IPS-20b (cell line): Measurements from ENCODE around the gene MRPS18A.
A peak's percentile ranks its signal among the peaks of the same experiment; 100 is the strongest.

Source experiments
- H3K27ac ChIP-seq: one replicate; pipeline ENCODE4 v1.5.1; 2013; ENCODE audit warnings: low read length
- H3K27me3 ChIP-seq: 2 replicates; pipeline ENCODE4 v1.6.1; 2013; ENCODE audit warnings: mild to moderate bottlenecking, low read length, inconsistent platforms; ENCODE audit not compliant: insufficient read depth
- H3K36me3 ChIP-seq: 2 replicates; pipeline ENCODE4 v1.6.1; 2013; ENCODE audit warnings: low read depth, mild to moderate bottlenecking, inconsistent platforms, low read length, moderate library complexity; ENCODE audit not compliant: insufficient read depth
- H3K4me1 ChIP-seq: 2 replicates; pipeline ENCODE4 v1.6.1; 2013; ENCODE audit warnings: mild to moderate bottlenecking, control low read depth, inconsistent platforms, low read length, moderate library complexity; ENCODE audit not compliant: insufficient read depth
- H3K4me3 ChIP-seq: 2 replicates; pipeline ENCODE4 v1.5.1; 2013; ENCODE audit warnings: mild to moderate bottlenecking, low read length, inconsistent platforms
- H3K9ac ChIP-seq: 2 replicates; pipeline ENCODE4 v1.6.1; 2013; ENCODE audit warnings: low read depth, mild to moderate bottlenecking, inconsistent platforms, low read length, moderate library complexity
- H3K9me3 ChIP-seq: 2 replicates; pipeline ENCODE4 v1.6.1; 2013; ENCODE audit warnings: mild to moderate bottlenecking, low read depth, low read length, inconsistent platforms; ENCODE audit not compliant: insufficient read depth

MRPS18A gene

DNA sequence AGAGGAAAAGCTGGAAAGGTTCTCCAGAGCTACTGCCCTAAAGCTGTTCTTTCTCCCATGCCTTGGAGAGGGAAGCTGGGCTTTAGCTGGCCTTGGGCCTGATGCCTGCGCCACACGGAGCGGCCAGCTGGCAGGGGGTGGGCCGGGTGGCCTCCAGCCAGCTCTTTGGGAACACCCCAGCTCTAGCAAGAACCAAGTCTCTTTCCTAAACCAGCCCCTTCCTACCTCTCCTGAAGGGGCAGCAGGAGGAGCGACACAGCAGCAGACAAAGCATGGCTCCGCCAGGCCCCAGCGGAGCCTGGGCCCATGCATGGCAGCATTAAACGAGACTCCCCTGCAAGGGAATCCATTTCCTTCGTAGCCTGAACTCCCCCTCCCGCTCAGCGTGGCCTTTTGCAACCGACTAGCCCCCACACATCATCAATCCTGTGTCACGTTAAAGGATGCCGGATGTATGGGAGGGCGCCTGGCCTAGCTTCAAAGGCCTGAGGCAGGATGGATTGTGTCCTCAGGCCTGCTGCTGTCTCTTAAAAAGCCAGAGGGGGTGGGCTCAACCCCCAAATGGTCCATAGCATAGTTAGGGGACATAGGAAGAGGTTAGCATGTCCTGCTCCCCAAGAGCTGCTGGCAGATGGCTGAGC is 14.0 kb downstream of the MRPS18A start:
- H3K36me3 ChIP-seq = peaks cover 81% of the 10 kb centered on the region

DNA sequence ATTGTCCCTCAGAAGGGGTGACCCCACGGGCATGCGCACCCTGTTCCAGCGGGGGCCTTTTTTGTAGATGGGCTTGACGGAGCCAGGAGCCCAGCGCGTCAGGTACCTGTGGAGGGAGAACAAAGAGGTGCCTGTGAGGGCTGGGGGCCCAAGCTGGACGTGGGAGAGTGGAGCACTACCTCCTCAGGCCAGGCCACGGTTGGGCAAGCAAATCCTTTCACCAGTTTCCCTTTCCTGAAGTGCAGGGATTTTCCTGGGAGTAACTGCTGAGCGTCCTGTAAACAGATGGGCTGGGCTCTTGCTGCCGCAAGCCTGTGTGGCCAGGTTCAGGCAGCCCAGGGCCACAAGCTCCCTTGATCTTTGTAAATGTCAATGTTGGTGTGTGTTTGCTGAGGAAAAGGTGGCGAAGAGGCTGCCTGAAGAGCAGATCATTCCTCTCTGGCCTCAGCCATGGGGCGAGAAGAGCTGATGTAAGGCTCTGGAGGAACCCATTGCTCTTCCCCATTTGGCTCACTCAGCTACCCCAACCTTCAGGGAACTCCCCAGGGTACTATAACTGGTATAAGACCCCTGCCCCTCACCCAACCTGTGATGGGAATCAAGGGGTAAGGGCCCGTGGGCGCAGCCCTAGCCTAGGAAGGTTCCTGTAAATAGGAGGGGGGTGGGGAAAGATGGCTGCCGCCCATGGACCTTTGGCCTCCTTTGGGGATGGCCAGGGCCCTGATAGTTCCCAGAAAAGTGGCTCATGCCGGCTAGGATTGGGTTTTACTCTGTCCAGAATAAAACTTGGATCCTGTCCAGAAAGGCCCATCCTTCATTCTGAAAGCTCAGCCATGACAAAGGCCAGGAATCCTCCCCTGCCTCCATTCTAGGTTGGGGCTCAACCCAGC is 15.5 kb downstream of the MRPS18A start:
- peaks cover 10% of the 10 kb centered on the region; the same call in 1 of the 2 replicates for H3K4me1 ChIP-seq
- no peak overlapping the region for H3K9ac ChIP-seq
- no peaks in the 10 kb centered on the region for H3K9me3 ChIP-seq
- H3K36me3 ChIP-seq = peaks cover 65% of the 10 kb centered on the region
- no peaks in the 10 kb centered on the region for H3K27me3 ChIP-seq
- H3K4me3 ChIP-seq = no peak overlapping the region
- H3K27ac ChIP-seq = no peak overlapping the region

More for the DNA sequence above, 14.0 kb downstream of the MRPS18A start:
- Histone ChIP-seq H3K27ac (no peak overlapping the region), H3K9ac (no peak overlapping the region), H3K9me3 (no peaks in the 10 kb centered on the region), H3K27me3 (no peaks in the 10 kb centered on the region), H3K4me3 (no peak overlapping the region), H3K4me1 (peaks cover 3% of the 10 kb centered on the region; the same call in 1 of the 2 replicates)

DNA sequence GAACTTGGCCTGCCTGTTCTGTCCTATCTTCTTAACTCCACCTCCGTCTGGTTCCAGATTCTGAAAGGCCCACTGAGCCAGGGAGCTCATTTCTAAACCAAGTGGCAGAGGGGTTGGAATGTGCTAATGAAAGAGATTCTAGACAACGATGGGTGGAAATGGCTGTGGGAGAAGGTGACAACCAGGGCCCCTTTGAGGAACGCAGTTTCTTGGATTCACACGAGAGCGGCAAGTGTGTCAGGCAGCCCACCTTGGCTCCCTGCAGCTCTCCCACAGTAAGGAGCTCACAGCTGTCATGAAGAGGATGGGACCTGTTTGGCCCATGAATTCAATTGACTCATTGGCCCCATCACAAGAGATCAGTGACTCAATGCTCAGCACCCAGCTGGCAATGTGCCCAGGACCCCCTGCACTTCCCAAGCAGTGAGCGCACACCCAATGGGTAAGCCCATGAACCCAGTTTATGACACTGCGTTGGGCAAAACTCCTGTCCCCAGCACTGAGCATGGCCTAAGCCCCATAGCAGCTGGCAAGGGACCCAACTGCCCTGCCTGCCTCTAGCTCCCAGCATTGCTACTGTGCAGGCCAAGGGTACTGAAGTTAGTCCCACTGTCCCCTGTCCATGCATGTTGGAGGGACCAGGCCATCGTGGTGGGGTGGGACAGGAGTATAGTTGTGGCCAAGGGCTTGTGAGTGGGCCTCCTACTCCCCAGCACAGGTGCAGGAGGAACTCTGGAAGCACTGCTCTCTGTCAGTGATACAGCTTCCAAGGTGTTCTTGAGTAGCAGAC is 16.4 kb downstream of the MRPS18A start:
- peaks cover 57% of the 10 kb centered on the region for H3K36me3 ChIP-seq
- no peak overlapping the region for H3K9ac ChIP-seq
- no peak overlapping the region for H3K4me3 ChIP-seq
- H3K4me1 ChIP-seq = peaks cover 10% of the 10 kb centered on the region; the same call in 1 of the 2 replicates
- no peaks in the 10 kb centered on the region for H3K9me3 ChIP-seq
- H3K27me3 ChIP-seq = no peaks in the 10 kb centered on the region
- no peak overlapping the region for H3K27ac ChIP-seq

DNA sequence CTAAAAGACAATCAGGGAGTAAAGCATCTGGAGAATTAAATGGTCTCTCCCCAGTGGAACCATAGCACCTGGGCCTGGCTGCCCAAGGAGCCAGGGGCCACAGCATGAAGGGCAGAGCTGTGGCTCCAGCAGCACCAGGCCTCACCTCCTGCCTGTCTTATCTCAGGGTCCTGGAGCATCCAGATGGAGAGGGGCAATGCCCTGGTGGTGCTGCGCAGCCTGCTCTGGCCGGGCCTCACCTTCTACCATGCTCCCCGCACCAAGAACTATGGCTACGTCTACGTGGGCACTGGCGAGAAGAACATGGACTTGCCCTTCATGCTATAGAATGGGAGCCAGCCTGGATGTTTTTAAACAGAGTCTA is 17.0 kb downstream of the MRPS18A start:
- Histone ChIP-seq H3K36me3 (peaks cover 51% of the 10 kb centered on the region), H3K9me3 (no peaks in the 10 kb centered on the region), H3K27ac (no peak overlapping the region), H3K27me3 (no peaks in the 10 kb centered on the region), H3K4me1 (peaks cover 10% of the 10 kb centered on the region; the same call in 1 of the 2 replicates), H3K4me3 (no peak overlapping the region), H3K9ac (no peak overlapping the region)

DNA sequence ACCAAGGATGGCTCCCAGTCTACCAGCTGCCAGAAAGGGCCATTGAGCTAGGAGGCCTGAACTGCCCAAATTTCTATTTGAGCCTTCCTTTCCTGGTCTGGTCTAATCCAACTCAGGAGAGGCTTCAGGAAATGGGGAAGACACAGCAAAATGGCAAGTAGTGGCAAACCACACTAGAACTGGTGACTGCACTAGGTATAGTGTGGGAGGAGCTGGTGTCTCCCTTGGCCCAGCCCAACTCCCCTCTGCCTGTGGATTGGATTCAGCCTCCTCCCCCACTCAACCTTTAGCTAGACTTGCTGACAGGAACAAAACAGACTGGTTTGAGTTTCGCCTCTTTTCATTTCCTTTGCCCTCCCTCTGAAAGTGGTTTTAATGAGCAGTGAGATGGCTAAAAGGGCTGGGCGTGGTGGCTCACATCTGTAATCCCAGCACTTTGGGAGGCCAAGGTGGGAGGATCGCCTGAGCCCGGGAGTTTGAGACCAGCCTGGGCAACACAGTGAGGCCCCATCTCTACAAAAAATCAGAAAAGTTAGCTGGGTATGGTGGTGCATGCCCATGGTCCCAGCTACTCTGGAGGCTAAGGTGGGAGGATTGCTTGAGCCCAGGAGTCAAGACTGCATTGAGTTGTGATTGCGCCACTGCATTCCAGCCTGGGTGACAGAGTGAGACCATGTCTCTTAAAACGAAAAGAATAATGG is 17.5 kb downstream of the MRPS18A start:
- no peak overlapping the region for H3K27ac ChIP-seq
- no peaks in the 10 kb centered on the region for H3K27me3 ChIP-seq
- H3K9me3 ChIP-seq = no peaks in the 10 kb centered on the region
- peaks cover 46% of the 10 kb centered on the region for H3K36me3 ChIP-seq
- no peak overlapping the region for H3K4me3 ChIP-seq
- H3K4me1 ChIP-seq = peaks cover 10% of the 10 kb centered on the region; the same call in 1 of the 2 replicates
- no peak overlapping the region for H3K9ac ChIP-seq

DNA sequence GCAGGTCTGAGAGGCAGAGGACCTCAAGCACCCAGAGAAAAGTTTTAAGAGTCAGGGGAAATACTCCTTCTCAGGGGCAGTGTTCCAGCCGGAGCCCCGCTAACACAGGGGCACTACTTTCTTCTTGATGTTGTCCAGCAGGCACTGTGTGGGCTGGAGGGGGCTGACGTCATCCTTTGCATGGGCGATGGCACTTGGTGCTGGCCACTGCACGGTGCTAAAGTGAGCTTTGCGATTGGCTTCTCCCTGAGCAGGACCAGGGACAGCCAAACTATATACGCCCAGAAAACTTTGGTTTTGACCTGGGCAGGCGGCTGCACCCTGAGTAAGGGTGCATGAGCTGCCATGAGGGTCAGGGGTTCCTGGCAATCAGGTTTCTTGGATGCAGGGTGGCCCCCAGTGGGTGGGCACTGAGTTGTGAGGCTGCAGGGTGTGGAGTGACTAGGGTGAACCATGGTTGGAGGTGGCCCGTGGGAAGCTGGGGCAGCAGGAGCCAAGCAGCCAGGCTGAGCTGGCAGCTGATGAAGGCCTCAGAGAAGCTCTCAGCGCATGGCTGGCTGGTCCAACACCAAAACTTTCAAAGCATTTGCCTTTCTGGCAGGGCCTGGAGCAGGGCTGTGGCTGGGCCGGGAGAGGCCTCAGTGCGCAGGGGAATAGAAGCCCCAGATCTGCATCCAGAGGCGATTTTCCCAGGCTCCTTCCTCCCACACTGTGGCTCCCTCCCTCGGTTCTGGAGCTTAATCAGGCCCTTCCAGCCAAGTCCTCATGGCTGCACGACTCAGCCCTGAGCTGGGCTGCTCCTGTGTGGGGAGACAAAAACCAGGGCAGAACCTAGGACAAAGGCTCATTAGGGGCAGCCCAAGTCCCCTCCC is 18.3 kb downstream of the MRPS18A start:
- Histone ChIP-seq H3K9ac (no peak overlapping the region; the same call in 1 of the 2 replicates), H3K27ac (no peak overlapping the region), H3K4me1 (peaks cover 10% of the 10 kb centered on the region; the same call in 1 of the 2 replicates), H3K27me3 (no peaks in the 10 kb centered on the region), H3K36me3 (peaks cover 38% of the 10 kb centered on the region), H3K4me3 (no peak overlapping the region), H3K9me3 (no peaks in the 10 kb centered on the region)

DNA sequence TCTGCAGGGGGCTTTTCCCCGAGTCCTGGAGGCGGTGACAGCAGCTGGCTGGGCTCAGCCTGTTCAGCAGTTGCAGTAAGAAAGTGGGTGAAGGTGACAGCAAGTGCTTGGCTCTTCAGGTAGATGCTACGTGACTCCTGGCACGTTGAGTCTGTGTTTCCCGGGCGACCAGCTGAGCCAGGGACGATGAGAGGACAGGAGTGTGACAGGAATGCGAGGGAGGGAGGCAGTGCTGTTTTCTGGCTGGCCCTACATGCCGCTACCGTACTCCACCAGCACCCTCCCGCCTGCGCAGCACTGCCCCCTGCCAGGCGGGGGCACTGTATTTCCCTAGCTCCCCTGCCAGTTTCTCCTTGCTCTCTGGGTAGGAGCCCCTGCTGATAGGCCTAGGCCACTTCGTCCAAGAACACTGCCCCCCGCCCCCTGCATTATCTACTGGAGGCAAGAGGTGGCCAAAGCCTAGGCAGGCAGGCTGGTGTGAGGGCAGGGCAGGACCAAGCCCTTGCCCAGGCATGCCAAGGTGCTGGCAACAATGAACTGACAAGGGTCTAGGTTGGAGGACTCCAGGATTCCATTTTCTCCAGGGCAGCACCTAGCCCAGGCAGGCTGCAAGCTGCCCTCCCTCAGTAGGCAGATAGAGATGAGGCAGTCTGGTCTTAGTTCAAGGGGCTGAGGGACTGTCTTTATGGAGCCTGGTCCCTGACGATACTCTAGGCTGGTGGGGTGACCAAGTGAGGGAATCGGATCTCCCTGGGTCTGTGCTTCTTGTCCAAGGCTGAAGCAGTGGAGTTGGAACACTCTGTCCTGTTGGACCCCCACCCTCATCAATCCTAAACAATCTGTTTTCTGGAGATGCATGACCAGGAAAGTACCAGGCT is 19.2 kb downstream of the MRPS18A start:
- peak overlapping the region; percentile 47 for H3K4me3 ChIP-seq
- peaks cover 10% of the 10 kb centered on the region; the same call in 1 of the 2 replicates for H3K4me1 ChIP-seq
- H3K9me3 ChIP-seq = no peaks in the 10 kb centered on the region
- no peak overlapping the region for H3K27ac ChIP-seq
- peaks cover 29% of the 10 kb centered on the region for H3K36me3 ChIP-seq
- H3K27me3 ChIP-seq = no peaks in the 10 kb centered on the region
- no peak overlapping the region for H3K9ac ChIP-seq

DNA sequence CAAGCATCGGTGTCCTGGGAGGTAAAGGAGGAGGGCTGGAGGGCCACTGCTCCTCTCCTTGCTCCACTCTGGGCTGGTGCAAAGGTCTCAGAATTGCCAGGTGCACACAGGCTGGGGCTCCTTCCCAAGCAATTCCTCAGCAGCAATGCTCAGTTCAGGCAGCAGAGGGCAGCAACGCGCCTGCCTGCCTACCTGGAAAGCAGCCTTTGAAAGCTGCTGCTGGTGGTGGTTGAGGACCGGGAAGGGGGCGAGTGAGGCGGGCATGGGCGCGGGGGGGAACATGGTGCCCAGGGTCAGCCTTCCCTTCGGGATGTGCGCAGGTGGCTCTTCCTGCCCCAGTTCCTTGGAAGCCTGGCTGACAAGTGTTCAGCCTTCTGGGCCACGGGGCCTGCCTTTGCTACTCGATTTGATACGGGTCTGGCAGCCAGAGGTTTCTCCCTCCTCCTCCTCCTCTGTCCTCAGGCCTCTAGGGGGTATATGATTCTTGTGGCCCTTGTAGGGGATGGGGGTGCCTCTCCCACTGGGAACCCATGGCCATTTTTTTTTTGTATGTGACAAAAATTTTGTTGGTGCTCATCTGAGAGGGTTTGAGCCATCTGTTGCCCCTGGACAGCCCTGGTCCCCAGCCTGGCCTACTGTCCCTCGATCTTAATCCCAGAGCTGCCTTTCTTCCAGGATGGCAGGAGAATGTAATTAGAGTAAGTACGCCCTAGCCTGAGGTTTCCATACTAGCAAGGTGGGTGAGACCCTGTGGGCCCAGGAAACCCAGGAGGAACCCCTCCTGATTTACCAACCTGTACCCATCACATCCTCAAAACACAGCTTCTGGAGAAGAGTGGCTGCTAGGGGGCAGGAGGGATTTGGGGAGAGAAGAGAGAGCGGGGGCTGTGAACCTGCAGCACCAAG is 20.1 kb downstream of the MRPS18A start:
- Histone ChIP-seq H3K27ac (no peak overlapping the region), H3K27me3 (no peaks in the 10 kb centered on the region), H3K9me3 (no peaks in the 10 kb centered on the region), H3K9ac (no peak overlapping the region), H3K4me1 (peaks cover 10% of the 10 kb centered on the region; the same call in 1 of the 2 replicates), H3K4me3 (peak overlapping the region; percentile 47), H3K36me3 (peaks cover 21% of the 10 kb centered on the region)

DNA sequence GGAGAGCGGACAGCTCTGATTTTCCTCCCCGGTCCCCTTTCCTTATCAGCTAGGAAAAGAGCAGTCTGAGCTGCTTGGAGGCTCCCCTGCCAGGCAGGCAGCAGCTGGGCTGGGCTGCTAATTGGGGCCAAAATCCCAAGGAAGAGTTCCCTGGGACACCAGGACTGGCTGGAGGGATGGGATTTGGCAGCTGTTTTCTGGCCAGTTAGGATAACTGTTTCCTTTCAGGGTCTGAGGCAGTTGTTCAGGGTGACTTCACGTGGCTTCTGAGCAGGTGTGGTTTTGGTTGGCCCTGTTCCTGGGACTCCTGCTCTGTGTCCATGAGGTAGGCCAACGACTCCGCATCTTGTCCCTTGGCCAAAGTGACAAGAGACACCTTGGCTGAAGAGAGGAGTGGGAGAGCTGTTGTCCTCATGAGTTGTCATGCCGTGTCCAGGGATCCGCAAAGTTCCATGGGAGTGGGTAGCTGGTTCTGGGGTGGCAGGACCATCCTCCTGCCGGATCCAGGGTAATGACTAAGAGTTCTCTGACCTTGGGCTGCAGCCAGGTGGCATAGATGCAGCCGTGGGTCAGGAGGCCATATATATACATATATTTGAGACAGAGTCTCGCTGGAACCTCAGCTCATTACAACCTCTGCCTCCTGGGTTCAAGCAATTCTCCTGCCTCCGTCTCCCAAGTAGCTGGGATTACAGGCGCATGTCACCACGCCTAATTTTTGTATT is 21.2 kb downstream of the MRPS18A start:
- Histone ChIP-seq H3K27ac (no peak overlapping the region), H3K4me3 (no peak overlapping the region), H3K9ac (no peak overlapping the region), H3K36me3 (peaks cover 10% of the 10 kb centered on the region), H3K4me1 (peaks cover 10% of the 10 kb centered on the region; the same call in 1 of the 2 replicates), H3K9me3 (no peaks in the 10 kb centered on the region), H3K27me3 (no peaks in the 10 kb centered on the region)
